Psoas muscle (tissue), 8 donors: ENCODE measurements around the gene SLC25A3. TPM values are rescaled to one million over a fixed set of nuclear protein-coding genes. Genes with fewer than 3 reads are reported as not detected.
"Not testable (repeated sequence)": the region's sequence is repeated elsewhere in the genome, so short reads cannot be mapped to it uniquely, and the experiment has no call there.

Experiments
- ATAC-seq, 4 donors: fragments of 200-7000 bp; cut with Tn5 transposase; one replicate each; pipeline ENCODE4 v1.9.1; 2020; ENCODE audit warnings: moderate library complexity in 3 of 4, mild to moderate bottlenecking in 2 of 4
- DNase-seq, 2 donors: peaks; one replicate each; pipeline ENCODE4 v3.0.0-alpha.2; 2020
- H3K27ac ChIP-seq: fragments of 200-600 bp; one replicate; pipeline ENCODE4 v1.8.0; 2022
- H3K27me3 ChIP-seq, 3 donors: fragments of 200-600 bp in 1 of 3; one replicate each; pipeline versions ENCODE4 v1.6.1 to v1.8.0; 2013 to 2022; ENCODE audit warnings: low read length in 2 of 3, mild to moderate bottlenecking in 2 of 3, moderate library complexity in 1 of 3; ENCODE audit not compliant: insufficient read depth in 3 of 3
- H3K36me3 ChIP-seq, 2 donors: fragments of 200-600 bp in 1 of 2; one replicate each; pipeline versions ENCODE4 v1.6.1 to v1.8.0; 2013 to 2022; ENCODE audit warnings: low read depth in 1 of 2, mild to moderate bottlenecking in 1 of 2, moderate library complexity in 1 of 2; ENCODE audit not compliant: insufficient read depth in 1 of 2
- H3K4me1 ChIP-seq: fragments of 200-600 bp; one replicate; pipeline ENCODE4 v1.8.0; 2022
- H3K4me3 ChIP-seq: fragments of 200-600 bp; one replicate; pipeline ENCODE4 v1.8.0; 2022; ENCODE audit warnings: mild to moderate bottlenecking
- H3K9me3 ChIP-seq: fragments of 200-600 bp; one replicate; pipeline ENCODE4 v1.8.0; 2022
- WGBS, 3 donors: extraction: QIAGEN DNeasy Blood & Tissue Kit; methylation state at CpG; one replicate each; pipeline versions ENCODE4 v1.1.6 to v1.1.7; 2013; 5-methylcytosine and 5-hydroxymethylcytosine counted together
- intact Hi-C, 2 donors: fragments of 100-400 bp; cut with DNase I; formaldehyde crosslinking; loops; one replicate each; pipeline versions ENCODE4 v1.11.0 to v1.14.2; 2022
- polyA plus RNA-seq, 3 donors: library from polyadenylated mRNA; stranded (reverse); fragments of 200-250 nt; gene quantifications; one replicate each; pipeline ENCODE4 v1.2.3, GENCODE V29; 2013
- total RNA-seq, 4 donors: library from RNA; stranded (reverse); fragmentation: NEBNext Ultra II Directional in 2 of 4; extraction: Animal tissue kit (Norgen Biotek cat#: 25700) in 2 of 4; gene quantifications; one replicate each; pipeline versions ENCODE4 v1.2.1 to v1.2.4, GENCODE V29; 2021 to 2023
- TF ChIP-seq, protein P1 (sequence below): fragments of 200-600 bp; IDR thresholded peaks from one replicate; pipeline ENCODE4 v1.8.0; 2022; ENCODE audit warnings: antibody characterized with exemption
- donor health status: healthy with polysubstance abuse.
- donor health status: DM: no; HTN: no; CAD: no; lungs with moderate emphysema.
- donor health status: Bipolar disorder and iron deficiency.
- donor health status: healthy.
- donor health status: DM: yes; HTN: yes; CAD: no.
- donor health status: DM: no; HTN: no; CAD: no.
- donor health status: DM: no; HTN: no; CAD: no.
- donor health status: DM: yes; HTN: yes; CAD: no.

Gene SLC25A3
- total and polyA plus RNA-seq, 7 donors, result 665 to 2,071 (median 1,136) TPM

DNA sequence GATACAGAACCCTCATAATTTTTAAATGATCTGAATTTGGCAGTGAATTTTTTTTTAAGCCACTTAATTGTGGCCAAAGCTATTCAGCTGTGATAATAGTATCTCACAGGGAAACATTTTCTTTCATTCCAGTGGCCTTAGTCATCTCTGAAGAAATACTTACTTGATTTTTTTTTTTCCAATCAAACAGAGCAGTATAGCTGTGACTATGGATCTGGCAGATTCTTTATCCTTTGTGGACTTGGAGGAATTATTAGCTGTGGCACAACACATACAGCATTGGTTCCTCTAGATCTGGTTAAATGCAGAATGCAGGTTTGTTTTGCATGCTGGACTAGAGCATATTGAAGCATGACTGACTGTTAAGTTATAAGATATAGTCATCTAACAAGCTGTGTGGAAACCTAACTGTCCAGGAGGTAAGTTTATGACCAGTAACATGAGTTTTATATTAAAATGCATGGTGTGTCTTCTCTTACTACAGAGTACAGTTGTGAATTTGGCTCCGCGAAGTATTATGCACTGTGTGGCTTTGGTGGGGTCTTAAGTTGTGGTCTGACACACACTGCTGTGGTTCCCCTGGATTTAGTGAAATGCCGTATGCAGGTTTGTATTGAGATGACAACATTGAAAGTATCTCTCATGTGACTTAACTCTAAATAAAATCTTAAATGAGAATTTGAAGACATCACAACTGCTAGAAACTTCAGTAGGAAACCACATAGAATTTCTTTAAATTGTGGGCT, 1.9 kb downstream of the SLC25A3 start:
- ATAC-seq (no peak), DNase-seq (no peak)
- TF ChIP-seq, protein P1, sequence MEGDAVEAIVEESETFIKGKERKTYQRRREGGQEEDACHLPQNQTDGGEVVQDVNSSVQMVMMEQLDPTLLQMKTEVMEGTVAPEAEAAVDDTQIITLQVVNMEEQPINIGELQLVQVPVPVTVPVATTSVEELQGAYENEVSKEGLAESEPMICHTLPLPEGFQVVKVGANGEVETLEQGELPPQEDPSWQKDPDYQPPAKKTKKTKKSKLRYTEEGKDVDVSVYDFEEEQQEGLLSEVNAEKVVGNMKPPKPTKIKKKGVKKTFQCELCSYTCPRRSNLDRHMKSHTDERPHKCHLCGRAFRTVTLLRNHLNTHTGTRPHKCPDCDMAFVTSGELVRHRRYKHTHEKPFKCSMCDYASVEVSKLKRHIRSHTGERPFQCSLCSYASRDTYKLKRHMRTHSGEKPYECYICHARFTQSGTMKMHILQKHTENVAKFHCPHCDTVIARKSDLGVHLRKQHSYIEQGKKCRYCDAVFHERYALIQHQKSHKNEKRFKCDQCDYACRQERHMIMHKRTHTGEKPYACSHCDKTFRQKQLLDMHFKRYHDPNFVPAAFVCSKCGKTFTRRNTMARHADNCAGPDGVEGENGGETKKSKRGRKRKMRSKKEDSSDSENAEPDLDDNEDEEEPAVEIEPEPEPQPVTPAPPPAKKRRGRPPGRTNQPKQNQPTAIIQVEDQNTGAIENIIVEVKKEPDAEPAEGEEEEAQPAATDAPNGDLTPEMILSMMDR, result no peak
- no peaks in the 10 kb centered on the region for H3K27me3 ChIP-seq
- peaks cover 12 to 54% of the 10 kb centered on the region in 2 donors for H3K36me3 ChIP-seq
- H3K9me3 ChIP-seq, result no peaks in the 10 kb centered on the region
- WGBS, 3 donors, result 44 to 48% (median 47%) methylated on average over 3 of the region's 3 CpGs
- peak overlapping the region; percentile 98 for H3K27ac ChIP-seq
- intact Hi-C loops, result no loop called here
- peak overlapping the region; percentile 98 for H3K4me3 ChIP-seq
- H3K4me1 ChIP-seq, result peaks cover 22% of the 10 kb centered on the region

DNA sequence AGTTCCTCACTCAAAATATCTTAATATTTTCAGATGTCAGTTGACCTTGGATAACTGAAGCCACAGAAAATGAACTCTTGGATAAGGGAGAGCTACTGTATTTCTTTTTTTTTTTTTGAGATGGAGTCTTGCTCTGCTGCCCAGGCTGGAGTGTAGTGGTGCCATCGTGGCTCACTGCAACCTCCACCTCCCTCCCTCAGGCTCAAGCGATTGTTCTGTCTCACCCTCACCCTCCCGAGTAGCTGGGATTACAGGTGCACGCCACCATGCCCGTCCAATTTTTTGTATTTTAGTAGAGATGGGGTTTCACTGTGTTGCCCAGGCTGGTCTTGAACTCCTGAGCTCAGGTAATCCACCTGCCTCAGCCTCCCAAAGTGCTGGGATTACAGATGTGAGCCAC, 3.8 kb downstream of the SLC25A3 start:
- ATAC-seq, H3K27ac ChIP-seq, DNase-seq, H3K9me3 ChIP-seq, intact Hi-C loops, H3K27me3 ChIP-seq: not testable (repeated sequence)
- peak overlapping the region; percentile 98 for H3K4me3 ChIP-seq
- peaks cover 22% of the 10 kb centered on the region for H3K4me1 ChIP-seq
- 77 to 80% (median 78%) methylated on average over 5 of the region's 5 CpGs for WGBS, 3 donors
- peaks cover 21 to 73% of the 10 kb centered on the region in 2 donors for H3K36me3 ChIP-seq

DNA sequence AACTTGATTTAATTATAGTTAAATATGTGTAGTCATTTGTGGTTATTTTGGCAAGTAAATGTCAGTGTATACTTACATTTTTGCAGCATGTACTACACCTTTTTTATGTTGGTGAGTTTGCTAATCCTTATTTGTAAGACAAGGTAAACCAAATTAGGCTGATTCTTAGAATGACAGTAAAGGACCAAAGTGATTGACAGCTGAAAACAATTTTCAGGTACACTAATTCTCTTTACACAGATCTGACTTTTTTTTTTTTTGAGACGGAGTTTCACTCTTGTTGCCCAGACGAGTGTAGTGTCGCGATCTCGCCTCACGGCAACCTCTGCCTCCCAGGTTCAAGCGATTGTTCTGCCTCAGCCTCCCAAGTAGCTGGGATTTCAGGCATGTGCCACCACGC, 8.4 kb downstream of the SLC25A3 start:
- DNase-seq (no peak), ATAC-seq (no peak)
- intact Hi-C loops, result no loop called here
- H3K27ac ChIP-seq, result no peak overlapping the region
- H3K4me1 ChIP-seq, result peaks cover 3% of the 10 kb centered on the region
- H3K4me3 ChIP-seq, result no peak overlapping the region
- peaks cover 18 to 80% of the 10 kb centered on the region in 2 donors for H3K36me3 ChIP-seq
- H3K27me3 ChIP-seq, result no peaks in the 10 kb centered on the region
- TF ChIP-seq, protein P1, result no peak
- WGBS, 3 donors, result 88 to 95% (median 91%) methylated on average over 8 of the region's 8 CpGs
- H3K9me3 ChIP-seq, result no peaks in the 10 kb centered on the region

DNA sequence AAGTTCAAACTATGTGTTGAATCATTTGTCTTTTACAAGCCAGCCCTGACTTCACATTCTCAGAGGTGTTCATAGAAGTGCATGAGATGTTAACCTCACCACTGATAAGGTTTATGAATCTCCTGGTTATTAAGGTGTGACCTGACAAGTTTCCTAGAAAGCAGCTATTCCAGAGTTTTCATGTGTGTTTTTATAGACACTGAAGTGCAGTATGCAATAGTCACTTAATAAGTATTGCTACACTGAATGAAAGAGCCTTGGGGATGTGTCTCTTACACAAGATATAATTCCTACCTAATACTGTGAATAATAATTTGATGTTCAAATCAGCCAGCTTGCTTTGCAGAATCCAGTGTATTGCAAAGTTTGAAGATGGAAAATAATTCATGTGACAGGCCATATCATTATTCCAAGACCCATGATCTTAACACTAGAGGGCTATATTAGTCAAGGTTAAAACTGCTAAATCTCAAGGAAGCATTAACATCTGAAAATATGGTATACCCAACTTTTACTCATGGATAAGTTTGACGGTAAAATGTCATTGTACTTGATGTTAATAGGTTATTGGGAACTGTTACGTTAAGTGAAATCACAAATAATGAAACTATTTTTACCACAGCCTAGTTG, 13.0 kb downstream of the SLC25A3 start:
- no peak overlapping the region for H3K4me3 ChIP-seq
- H3K4me1 ChIP-seq, result no peaks in the 10 kb centered on the region
- no peak overlapping the region for H3K27ac ChIP-seq
- no peaks in the 10 kb centered on the region for H3K27me3 ChIP-seq
- TF ChIP-seq, protein P1, result no peak
- intact Hi-C loops, result no loop called here
- peaks cover 5 to 34% of the 10 kb centered on the region in 2 donors for H3K36me3 ChIP-seq
- DNase-seq (no peak), ATAC-seq (no peak)
- 61 to 64% (median 63%) methylated on average over 2 of the region's 2 CpGs for WGBS, 3 donors
- no peaks in the 10 kb centered on the region for H3K9me3 ChIP-seq

DNA sequence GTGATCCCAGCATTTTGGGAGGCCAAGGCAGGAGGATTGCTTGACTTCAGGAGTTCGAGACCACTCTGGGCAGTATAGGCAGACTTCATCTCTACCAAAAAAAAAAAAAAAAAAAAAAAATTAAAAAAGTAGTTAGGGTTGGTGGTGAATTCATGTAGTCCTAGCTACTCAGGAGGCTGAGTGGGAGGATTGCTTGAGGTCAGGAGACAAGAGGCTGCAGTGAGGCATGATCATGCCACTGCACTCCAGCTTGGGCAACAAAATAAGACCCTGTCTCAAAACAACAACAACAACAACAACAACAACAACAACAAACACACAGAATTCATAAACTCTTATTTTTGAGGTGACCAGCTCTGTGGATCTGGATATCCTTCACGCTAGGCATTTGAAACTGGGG, 17.1 kb downstream of the SLC25A3 start:
- DNase-seq, result no peak
- TF ChIP-seq, protein P1, result no peak
- Histone ChIP-seq H3K9me3 (no peaks in the 10 kb centered on the region), H3K4me3 (no peak overlapping the region), H3K4me1 (no peaks in the 10 kb centered on the region), H3K27ac (no peak overlapping the region), H3K36me3 (no peaks in the 10 kb centered on the region), H3K27me3 (no peaks in the 10 kb centered on the region)
- 92 to 100% (median 96%) methylated on average over 2 of the region's 2 CpGs for WGBS, 3 donors
- intact Hi-C loops, result no loop called here
- ATAC-seq, result no peak
